Stomach smooth muscle (tissue), 2 donors: ENCODE data around the gene ATXN1L.

Experiments
- H3K27ac ChIP-seq: one replicate; pipeline ENCODE4 v1.7.0; 2013; ENCODE audit warnings: mild to moderate bottlenecking, low read length, inconsistent platforms
- H3K27me3 ChIP-seq, 2 donors: one replicate each; pipeline ENCODE4 v1.7.0; 2013; ENCODE audit warnings: low read length in 2 of 2; ENCODE audit not compliant: insufficient read depth in 2 of 2, control insufficient read depth in 1 of 2
- H3K36me3 ChIP-seq, 2 donors: one replicate each; pipeline ENCODE4 v1.7.0; 2013; ENCODE audit warnings: low read length in 2 of 2; ENCODE audit not compliant: control insufficient read depth in 2 of 2, insufficient read depth in 2 of 2
- H3K4me1 ChIP-seq: one replicate; pipeline ENCODE4 v1.7.0; 2013; ENCODE audit warnings: low read length; ENCODE audit not compliant: control insufficient read depth, insufficient read depth
- H3K4me3 ChIP-seq, 2 donors: one replicate each; pipeline ENCODE4 v1.7.0; 2013; ENCODE audit warnings: low read length in 2 of 2
- H3K9ac ChIP-seq, 2 donors: one replicate each; pipeline ENCODE4 v1.7.0; 2013; ENCODE audit warnings: low read length in 2 of 2, mild to moderate bottlenecking in 1 of 2
- H3K9me3 ChIP-seq, 2 donors: one replicate each; pipeline ENCODE4 v1.7.0; 2013; ENCODE audit warnings: low read length in 2 of 2; ENCODE audit not compliant: control insufficient read depth in 2 of 2
- donor health status: healthy.
- donor health status: Pancreatic carcinoma.

ATXN1L gene

GRCh38 chr16:71870818-71871217 lies 25.0 kb downstream of the ATXN1L start:
- H3K27ac ChIP-seq, result no peak overlapping the region
- H3K9ac ChIP-seq, result no peak overlapping the region
- H3K36me3 ChIP-seq, result peaks cover 4 to 10% of the 10 kb centered on the region in 2 donors
- no peaks in the 10 kb centered on the region for H3K27me3 ChIP-seq
- H3K9me3 ChIP-seq, result no peaks in the 10 kb centered on the region
- H3K4me1 ChIP-seq, result no peaks in the 10 kb centered on the region
- H3K4me3 ChIP-seq, result no peak overlapping the region

- Histone ChIP-seq H3K4me3 (no peak overlapping the region), H3K9ac (no peak overlapping the region), H3K27ac (no peak overlapping the region), H3K36me3 (peaks cover 5 to 8% of the 10 kb centered on the region in 2 donors), H3K4me1 (no peaks in the 10 kb centered on the region), H3K27me3 (no peaks in the 10 kb centered on the region), H3K9me3 (no peaks in the 10 kb centered on the region)
Observed at GRCh38 chr16:71873199-71873598, 27.4 kb downstream of the ATXN1L start.

GRCh38 chr16:71878911-71879310 lies 33.1 kb downstream of the ATXN1L start:
- no peaks in the 10 kb centered on the region for H3K9me3 ChIP-seq
- no peak overlapping the region for H3K9ac ChIP-seq
- H3K4me1 ChIP-seq, result peaks cover 9% of the 10 kb centered on the region
- H3K27ac ChIP-seq, result no peak overlapping the region
- H3K4me3 ChIP-seq, result no peak overlapping the region
- peaks cover 10 to 16% of the 10 kb centered on the region in 2 donors for H3K36me3 ChIP-seq
- H3K27me3 ChIP-seq, result no peaks in the 10 kb centered on the region

- Histone ChIP-seq H3K4me1 (peaks cover 9% of the 10 kb centered on the region), H3K27ac (no peak overlapping the region), H3K9ac (no peak overlapping the region), H3K27me3 (no peaks in the 10 kb centered on the region), H3K4me3 (no peak overlapping the region), H3K36me3 (peaks cover 8 to 13% of the 10 kb centered on the region in 2 donors), H3K9me3 (no peaks in the 10 kb centered on the region)
Observed at GRCh38 chr16:71880176-71880575, 34.4 kb downstream of the ATXN1L start.

GRCh38 chr16:71882505-71883167 lies 36.9 kb downstream of the ATXN1L start:
- Histone ChIP-seq H3K27ac (peak overlapping the region; percentile 80), H3K4me1 (peaks cover 9% of the 10 kb centered on the region), H3K36me3 (peaks cover 5 to 10% of the 10 kb centered on the region in 2 donors), H3K27me3 (no peaks in the 10 kb centered on the region), H3K9me3 (no peaks in the 10 kb centered on the region), H3K4me3 (peak overlapping the region; percentile 84 to 87), H3K9ac (peak overlapping the region in 1 of 2 donors; percentile 60)

- peak overlapping the region; percentile 80 for H3K27ac ChIP-seq
- H3K36me3 ChIP-seq, result peaks cover 5 to 10% of the 10 kb centered on the region in 2 donors
- H3K9ac ChIP-seq, result peak overlapping the region; percentile 73 to 84
- no peaks in the 10 kb centered on the region for H3K9me3 ChIP-seq
- H3K4me1 ChIP-seq, result peaks cover 9% of the 10 kb centered on the region
- H3K4me3 ChIP-seq, result peak overlapping the region; percentile 84 to 87
- no peaks in the 10 kb centered on the region for H3K27me3 ChIP-seq
Observed at GRCh38 chr16:71883168-71883848, 37.5 kb downstream of the ATXN1L start.

- Histone ChIP-seq H3K36me3 (peaks cover 2 to 10% of the 10 kb centered on the region in 2 donors), H3K4me3 (peak within 1 kb of the TSS; percentile 84 to 87), H3K9me3 (no peaks in the 10 kb centered on the region), H3K4me1 (peaks cover 9% of the 10 kb centered on the region), H3K27me3 (no peaks in the 10 kb centered on the region), H3K27ac (peak within 1 kb of the TSS; percentile 80), H3K9ac (peak within 1 kb of the TSS; percentile 81 to 84)
Observed at GRCh38 chr16:71883849-71884638, 38.3 kb downstream of the ATXN1L start, which contains the start of gene ZNF821. Gene ZNF821, minus strand, starts transcription at chr16:71884182. Its CDS starts 4,236 bp downstream, at chr16:71879946.

- Histone ChIP-seq H3K27ac (no peak overlapping the region), H3K27me3 (no peaks in the 10 kb centered on the region), H3K9ac (no peak overlapping the region), H3K4me3 (peak overlapping the region in 1 of 2 donors; percentile 87), H3K4me1 (peaks cover 9% of the 10 kb centered on the region), H3K9me3 (no peaks in the 10 kb centered on the region), H3K36me3 (peaks cover 0 to 3% of the 10 kb centered on the region in 2 donors)
Observed at GRCh38 chr16:71885261-71885650, 39.5 kb downstream of the ATXN1L start.

- Histone ChIP-seq H3K27ac (no peak overlapping the region), H3K9ac (no peak overlapping the region), H3K4me1 (no peaks in the 10 kb centered on the region), H3K27me3 (no peaks in the 10 kb centered on the region), H3K4me3 (no peak overlapping the region), H3K36me3 (no peaks in the 10 kb centered on the region), H3K9me3 (no peaks in the 10 kb centered on the region)
Observed at GRCh38 chr16:71889147-71889546, 43.4 kb downstream of the ATXN1L start.

GRCh38 chr16:71893888-71894228 lies 48.1 kb downstream of the ATXN1L start:
- Histone ChIP-seq H3K27ac (peak overlapping the region; percentile 95), H3K27me3 (no peaks in the 10 kb centered on the region), H3K4me3 (peak overlapping the region; percentile 98), H3K9me3 (no peaks in the 10 kb centered on the region), H3K36me3 (no peaks in the 10 kb centered on the region), H3K4me1 (peaks cover 10% of the 10 kb centered on the region), H3K9ac (peak overlapping the region; percentile 97 to 100)
